Panc1 (cell line): ENCODE data around the gene SLC39A2.

Experiments used
- POLR2AphosphoS5 ChIP-seq: IDR thresholded peaks from 2 replicates; pipeline ENCODE4 v1.6.1; 2012; ENCODE audit warnings: mild to moderate bottlenecking, low read depth, low read length, moderate library complexity
- SIN3A ChIP-seq: IDR thresholded peaks from 2 replicates; pipeline ENCODE4 v1.6.1; 2012; ENCODE audit warnings: low read depth, mild to moderate bottlenecking, low read length, moderate library complexity, borderline replicate concordance; ENCODE audit not compliant: insufficient read depth
- TF ChIP-seq, protein P1 (sequence below): fragments of 450-650 bp; IDR thresholded peaks from 2 replicates; pipeline ENCODE4 v1.5.1; 2017; ENCODE audit warnings: mild to moderate bottlenecking

- TF ChIP-seq, protein P1, sequence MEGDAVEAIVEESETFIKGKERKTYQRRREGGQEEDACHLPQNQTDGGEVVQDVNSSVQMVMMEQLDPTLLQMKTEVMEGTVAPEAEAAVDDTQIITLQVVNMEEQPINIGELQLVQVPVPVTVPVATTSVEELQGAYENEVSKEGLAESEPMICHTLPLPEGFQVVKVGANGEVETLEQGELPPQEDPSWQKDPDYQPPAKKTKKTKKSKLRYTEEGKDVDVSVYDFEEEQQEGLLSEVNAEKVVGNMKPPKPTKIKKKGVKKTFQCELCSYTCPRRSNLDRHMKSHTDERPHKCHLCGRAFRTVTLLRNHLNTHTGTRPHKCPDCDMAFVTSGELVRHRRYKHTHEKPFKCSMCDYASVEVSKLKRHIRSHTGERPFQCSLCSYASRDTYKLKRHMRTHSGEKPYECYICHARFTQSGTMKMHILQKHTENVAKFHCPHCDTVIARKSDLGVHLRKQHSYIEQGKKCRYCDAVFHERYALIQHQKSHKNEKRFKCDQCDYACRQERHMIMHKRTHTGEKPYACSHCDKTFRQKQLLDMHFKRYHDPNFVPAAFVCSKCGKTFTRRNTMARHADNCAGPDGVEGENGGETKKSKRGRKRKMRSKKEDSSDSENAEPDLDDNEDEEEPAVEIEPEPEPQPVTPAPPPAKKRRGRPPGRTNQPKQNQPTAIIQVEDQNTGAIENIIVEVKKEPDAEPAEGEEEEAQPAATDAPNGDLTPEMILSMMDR: no peak
- TF ChIP-seq POLR2AphosphoS5 (no peak), SIN3A (no peak)
Observed at GRCh38 chr14:21025371-21026273, 26.5 kb downstream of the SLC39A2 start.
